ENCODE measurements around the gene THSD7A.

DNA sequence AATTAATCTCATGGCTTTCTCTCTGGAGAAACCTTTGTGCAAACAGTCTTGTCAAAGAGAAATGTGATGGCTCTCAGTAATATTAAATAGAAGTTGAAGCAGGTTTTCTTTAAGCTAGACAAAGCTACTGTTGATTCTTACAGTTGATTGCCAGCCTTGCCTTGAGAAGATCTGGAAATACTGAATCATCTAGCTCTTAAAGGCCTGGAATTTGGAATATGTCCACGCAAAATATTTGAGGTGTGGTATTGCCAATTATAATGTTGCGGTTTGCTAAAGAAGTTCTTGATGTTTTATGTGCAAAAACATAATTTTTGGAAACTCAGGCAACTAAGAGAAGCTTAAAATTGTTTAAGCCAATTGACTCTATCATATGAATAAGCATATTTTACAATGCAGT, 486.4 kb downstream of the THSD7A start:
- TF ChIP-seq CTCF (IDR thresholded peaks at IDR 0.05), result no peak
- no peak for TF ChIP-seq ZNF281 (CRISPR knock-in tag; IDR thresholded peaks at IDR 0.05)
- TF ChIP-seq SMAD3 (CRISPR knock-in tag; IDR thresholded peaks at IDR 0.05; ENCODE audit: borderline replicate concordance), result no peak
- TF ChIP-seq, protein P1, sequence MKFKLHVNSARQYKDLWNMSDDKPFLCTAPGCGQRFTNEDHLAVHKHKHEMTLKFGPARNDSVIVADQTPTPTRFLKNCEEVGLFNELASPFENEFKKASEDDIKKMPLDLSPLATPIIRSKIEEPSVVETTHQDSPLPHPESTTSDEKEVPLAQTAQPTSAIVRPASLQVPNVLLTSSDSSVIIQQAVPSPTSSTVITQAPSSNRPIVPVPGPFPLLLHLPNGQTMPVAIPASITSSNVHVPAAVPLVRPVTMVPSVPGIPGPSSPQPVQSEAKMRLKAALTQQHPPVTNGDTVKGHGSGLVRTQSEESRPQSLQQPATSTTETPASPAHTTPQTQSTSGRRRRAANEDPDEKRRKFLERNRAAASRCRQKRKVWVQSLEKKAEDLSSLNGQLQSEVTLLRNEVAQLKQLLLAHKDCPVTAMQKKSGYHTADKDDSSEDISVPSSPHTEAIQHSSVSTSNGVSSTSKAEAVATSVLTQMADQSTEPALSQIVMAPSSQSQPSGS (CRISPR knock-in tag; IDR thresholded peaks at IDR 0.05; ENCODE audit: borderline replicate concordance, low read depth), result no peak
- TF ChIP-seq ESRRA (CRISPR knock-in tag; IDR thresholded peaks at IDR 0.05; ENCODE audit: borderline replicate concordance), result no peak
- TF ChIP-seq ATF1 (CRISPR knock-in tag; IDR thresholded peaks at IDR 0.05), result no peak
- TF ChIP-seq, protein P2, sequence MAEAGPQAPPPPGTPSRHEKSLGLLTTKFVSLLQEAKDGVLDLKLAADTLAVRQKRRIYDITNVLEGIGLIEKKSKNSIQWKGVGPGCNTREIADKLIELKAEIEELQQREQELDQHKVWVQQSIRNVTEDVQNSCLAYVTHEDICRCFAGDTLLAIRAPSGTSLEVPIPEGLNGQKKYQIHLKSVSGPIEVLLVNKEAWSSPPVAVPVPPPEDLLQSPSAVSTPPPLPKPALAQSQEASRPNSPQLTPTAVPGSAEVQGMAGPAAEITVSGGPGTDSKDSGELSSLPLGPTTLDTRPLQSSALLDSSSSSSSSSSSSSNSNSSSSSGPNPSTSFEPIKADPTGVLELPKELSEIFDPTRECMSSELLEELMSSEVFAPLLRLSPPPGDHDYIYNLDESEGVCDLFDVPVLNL (CRISPR knock-in tag; IDR thresholded peaks at IDR 0.05; ENCODE audit: borderline replicate concordance, low read depth), result no peak
- no peak for TF ChIP-seq SOX15 (CRISPR knock-in tag; IDR thresholded peaks at IDR 0.05)
- TF ChIP-seq ZNF416 (CRISPR knock-in tag; IDR thresholded peaks at IDR 0.05), result no peak
